Embryonic facial prominence (tissue), 1 donor: ENCODE results near the gene HP1BP3.

Experiments
- DNase-seq: peaks from one replicate; pipeline ENCODE4 v3.0.0-alpha.2; 2016; ENCODE audit errors: extremely low spot score

HP1BP3 gene

DNA sequence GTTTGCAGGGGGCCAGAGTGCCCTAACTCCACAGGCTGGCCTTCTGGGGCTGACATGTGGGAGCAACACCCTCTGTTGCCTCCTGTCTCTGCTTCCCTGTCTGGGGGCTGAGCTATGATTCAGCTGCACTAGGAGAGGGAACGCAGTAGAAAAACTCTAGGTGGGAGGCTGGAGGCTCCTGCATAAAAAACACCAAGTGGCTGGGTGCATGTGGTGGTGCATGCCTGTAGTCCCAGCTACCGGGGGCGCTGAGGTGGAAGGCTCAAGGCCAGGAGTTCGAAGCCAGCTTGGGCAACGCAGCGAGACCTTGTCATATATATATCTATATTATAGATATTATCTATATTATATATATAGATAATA lies 74.9 kb downstream of the HP1BP3 start:
- DNase-seq: no peak

DNA sequence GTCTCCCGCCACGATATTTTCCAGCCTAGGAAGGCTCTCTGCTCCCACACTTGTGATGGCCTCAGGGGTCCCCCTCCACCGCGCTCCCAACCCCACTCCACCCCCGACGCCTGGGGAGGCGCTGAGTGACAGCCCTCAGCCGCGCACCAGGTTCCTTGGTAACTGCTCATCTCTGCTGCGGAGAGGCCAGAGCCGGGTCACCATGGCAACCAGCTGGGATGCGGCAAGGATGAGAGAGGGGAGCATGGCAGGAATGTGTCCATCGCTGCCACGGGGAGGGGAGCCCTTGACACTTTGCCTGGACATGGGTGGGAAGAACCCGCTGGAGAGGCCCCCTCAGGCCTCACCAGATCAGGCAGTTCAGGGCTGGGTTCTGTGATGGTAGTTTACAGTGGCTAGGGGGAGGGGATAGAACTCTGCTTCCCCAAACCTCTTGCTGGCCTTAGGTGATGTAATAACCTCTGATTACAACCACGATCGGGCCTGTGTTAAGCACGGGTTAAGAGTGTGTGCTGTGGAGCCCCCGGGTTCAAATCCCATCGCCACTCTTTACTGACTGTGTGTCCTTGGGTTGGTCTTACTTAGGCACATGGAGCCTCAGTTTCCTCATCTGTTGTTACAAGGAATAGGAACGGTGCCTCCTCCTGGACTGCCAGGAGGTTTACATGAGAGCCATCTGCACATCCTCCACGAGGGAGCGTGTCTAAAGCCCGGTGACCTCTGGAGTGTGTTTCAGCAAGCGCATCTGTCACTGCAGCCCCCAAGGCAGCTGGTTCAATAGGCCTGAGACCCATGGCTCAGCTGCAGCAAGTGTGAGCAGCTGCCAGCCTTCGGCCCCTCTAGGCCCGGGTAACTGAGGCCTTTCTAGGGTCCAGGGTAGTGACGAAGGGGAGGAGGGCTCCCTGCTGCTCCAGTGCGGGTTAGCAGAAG lies 75.6 kb downstream of the HP1BP3 start:
- DNase-seq: no peak

DNA sequence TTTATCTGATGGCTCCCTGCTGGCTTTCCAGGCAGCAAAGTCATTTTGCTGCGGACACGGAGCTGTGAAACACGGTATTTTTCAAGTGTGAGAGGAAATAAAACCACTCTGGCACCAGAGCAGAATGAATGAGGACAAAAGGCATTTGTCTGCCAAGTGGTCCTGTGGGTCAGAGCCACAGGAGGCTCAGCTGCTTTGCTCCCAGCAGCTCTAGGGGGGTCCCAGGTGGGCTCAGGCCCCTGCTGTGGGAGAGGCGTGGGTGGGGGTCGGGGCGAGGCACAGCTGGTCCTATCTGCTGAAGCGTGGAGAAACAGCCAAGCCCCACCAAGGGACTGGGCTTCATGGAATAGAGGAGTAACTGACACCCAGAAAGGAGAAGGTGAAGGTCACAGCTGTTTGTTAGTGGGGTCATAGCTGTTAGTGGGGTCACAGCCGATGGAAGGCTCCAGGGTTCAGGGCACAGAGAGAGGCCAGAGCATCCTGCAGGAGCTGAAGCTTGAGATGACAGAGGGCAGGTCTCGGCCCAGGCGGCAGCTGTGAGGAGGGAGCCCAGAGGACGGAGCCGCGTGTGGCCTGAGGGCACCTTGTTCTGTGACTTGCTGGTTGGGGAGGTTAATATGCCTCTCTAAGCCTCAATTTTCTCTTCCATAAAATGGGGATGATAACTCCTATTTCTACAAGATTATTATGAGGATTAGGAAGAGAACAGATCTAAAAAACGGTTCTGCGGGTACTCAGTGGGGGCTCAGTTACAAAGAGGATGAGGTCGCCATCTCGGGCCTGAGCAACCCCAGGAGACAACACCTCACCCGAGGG lies 76.4 kb downstream of the HP1BP3 start:
- DNase-seq: no peak

DNA sequence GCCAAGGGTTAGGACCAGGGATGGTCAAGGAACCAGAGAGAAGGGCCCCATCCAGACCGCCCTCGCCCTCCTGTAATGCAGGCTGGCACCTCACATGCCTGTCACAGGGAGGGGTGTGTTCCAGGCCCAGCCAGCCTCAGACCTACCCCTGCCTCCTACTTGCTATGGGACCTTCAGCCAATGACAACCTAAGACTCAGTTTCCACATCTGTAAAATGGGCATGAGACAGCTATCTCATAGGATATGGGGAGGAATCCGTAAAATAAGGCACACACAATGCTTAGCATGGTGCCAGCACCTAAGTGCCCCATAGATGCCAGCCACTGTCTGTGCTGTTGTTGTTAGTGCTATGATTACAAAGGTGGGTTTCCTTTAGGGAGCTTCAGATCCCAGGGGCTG lies 77.2 kb downstream of the HP1BP3 start:
- no peak for DNase-seq

DNA sequence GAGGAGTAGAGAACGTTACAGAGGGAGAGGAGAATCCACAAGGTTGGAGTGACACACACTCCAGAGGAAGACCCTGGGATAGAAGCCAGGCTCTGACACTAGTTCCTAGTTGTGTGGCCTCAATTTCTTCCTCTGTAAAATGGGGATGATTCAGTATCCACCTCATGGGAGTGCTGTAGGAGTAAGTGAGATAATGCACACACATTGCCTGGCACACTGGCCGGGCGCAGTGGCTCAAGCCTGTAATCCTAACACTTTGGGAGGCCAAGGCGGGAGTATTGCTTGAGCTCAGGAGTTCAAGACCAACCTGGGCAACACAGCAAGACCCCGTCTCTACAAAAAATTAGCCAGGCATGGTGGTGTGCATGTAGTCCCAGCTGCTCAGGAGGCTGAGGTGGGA lies 78.2 kb downstream of the HP1BP3 start:
- DNase-seq: no peak

DNA sequence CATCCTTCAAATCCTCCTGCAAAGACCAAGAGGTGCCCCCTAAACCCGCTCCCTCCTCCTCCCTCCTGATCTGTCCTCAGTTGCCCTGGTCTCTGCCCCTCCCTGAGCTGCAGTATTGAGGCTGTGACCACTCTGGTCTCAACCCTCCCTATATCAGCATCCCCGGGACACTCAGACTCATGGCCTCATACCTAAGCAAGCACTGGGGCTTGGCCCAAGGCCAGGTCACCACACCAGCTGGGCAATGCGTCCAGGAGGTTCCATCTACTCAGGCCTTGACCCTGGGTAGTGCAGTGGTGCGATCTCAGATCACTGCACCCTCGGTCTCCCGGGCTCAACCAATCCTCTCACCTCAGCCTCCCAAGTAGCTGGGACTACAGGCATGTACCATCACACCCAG lies 79.0 kb downstream of the HP1BP3 start:
- DNase-seq: no peak

DNA sequence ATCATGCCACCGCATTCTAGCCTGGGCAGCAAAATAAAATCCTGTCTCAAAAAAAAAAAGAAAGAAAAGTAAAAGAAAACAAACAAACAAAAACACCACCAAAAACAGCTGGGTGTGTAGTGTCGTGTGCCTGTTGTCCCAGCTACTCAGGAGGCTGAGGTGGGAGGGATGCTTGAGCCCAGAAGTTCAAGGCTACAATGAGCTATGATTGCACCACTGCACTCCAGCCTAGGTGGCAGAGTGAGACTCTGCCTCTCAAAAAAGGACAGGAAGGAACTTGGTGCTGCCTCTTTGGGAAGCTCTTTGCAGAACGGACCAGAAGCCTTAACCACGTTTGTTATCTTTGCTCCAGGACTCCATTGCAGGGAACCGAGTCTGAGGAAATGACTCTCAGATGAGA lies 80.3 kb downstream of the HP1BP3 start:
- DNase-seq: no peak

DNA sequence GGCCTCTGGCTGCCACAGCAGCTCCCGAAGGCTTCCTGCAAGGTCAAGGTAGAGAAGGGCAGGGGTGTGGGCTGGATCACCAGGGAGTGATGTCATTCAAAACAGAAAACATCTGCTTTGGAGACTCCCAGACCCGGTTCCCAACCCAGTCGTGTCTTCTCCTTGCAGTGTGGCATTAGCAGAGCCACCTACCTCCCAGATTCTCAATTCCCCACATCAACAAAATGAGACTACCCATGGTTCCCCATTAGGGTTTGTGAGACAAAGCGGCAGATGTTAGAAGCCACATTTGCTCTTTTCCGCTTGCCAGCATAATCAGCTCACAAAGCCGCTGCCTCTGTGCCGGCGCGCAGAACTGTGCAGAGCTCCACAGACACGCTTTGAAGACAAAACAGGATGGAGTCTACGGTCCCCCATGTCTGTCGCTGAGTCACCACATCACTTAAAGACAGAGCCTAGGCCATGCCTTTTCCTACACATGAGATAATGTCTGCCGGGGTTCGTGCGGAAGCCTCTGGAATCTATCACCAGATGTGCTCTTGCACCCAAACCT lies 81.8 kb downstream of the HP1BP3 start:
- DNase-seq: no peak

DNA sequence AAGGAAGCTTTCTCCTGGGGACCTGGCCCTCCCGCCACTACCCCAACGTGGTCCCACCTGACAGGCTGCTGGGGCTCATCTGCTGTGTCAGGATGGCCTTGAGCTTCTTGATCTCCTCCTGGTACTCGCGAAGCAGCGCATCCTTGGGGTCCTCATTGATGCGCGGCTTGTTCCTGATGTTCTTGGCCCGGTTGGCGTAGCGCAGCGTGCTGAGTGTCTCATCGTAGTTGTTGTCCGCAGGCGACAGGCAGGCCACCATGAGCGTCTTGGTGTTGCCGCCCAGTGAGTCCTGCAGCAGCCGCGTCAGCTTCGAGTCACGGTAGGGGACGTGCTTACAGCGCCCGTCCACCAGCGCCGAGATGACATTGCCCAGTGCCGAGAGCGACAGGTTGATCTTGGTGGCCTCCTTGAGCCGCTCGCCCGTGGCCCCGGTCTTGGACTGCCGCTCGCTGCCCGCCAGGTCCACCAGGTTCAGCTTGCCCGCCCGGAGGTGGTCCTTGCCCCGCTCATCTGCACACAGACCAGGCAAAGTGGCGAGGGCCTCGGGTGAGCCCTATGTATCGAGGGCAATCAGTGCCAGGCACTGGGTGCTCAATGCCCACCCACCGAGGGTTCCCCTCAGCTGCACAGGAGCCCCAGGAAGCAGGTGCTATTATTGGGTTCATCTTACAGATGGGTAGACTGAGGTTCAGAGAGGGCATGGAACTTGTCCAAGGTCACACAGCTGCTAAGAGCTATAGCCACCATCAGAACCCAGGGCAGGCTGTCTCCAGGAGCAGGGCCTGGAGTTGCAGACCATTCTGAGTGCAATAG lies 82.5 kb downstream of the HP1BP3 start:
- DNase-seq: no peak

DNA sequence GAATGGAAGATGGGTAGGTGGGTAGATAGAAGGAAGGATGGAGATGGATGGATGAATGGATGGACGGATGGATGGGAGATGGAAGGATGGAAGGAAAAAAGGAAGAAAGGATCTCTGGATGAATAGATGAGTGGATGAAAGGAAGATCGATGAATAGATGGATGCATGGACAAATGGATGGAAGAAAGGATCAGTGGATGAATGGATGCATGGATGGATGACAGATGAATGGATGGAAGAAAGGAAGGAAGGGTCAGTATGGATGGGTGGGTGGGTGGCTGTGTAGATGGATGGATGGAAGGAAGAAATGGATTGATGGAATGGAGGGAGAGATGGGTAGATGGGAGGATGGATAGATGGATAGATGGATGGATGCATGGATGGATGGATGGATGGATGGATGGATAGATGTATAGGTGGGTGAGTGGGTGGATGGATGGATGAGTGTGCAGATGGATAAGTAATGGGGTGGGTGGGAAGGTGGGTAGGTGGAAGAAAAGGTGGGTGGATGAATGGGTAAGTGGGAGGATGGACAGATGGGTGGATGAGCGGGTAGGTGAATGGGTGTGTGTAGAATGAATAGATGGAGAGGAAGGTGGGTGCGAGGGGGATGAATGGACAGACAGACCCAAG lies 83.9 kb downstream of the HP1BP3 start:
- no peak for DNase-seq

DNA sequence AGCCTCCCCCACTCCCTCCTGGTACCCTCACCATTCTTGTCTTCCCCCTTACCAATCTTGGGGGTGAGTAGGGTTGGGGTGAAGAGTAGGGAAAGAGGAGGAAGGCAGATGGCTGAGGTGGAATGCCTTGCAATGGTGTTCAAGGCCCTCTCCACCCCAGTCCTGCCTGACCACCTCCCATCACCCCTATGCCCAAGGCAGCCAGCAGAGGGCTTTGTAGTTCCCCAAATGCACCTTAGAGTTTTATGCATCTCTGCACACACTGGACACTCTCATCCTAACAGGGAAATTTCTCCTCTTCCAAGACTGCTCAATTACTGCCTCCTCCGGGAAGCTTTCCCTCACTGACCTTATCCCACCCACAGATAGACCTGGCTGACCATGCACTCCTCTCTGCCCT lies 84.7 kb downstream of the HP1BP3 start:
- DNase-seq: no peak

DNA sequence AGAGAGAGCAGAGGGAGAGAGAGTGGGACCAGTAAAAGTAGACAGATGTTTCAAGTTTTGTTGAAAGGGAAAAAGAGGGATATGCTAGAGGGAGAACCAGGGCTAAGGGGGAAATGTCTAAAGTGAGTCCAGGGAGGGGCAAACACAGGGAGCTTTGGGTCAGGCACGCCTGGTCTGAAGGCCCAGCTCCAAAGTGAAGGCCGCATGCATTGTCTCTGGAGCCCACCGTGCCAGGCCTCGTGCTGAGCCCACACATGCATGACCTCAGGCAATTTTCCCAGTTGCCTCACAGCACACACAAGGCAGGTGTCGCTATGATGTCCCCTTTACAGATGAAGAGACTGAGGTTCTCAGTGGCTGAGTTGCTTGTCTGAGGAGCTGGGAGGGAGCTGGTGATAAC lies 85.3 kb downstream of the HP1BP3 start:
- DNase-seq: no peak

DNA sequence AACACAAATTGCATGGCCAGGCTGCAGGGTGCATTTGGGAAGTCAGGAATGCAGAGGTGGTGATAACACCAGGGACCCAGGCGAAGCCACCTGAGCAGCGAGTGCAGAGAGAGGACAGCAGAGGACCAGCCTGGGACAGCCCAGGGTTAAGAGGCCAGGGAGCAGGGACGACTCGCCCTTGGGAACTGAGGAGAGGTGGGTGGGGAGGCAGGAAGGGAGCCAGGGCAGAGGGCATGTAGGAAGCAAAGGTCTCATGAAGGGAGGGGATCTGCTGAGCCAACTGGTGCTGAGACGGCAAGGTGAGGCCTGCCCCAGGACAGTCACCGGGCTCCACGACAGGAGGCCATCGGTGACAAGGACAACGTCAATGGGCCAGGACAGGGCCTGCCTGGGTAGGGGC lies 85.7 kb downstream of the HP1BP3 start:
- DNase-seq: no peak

DNA sequence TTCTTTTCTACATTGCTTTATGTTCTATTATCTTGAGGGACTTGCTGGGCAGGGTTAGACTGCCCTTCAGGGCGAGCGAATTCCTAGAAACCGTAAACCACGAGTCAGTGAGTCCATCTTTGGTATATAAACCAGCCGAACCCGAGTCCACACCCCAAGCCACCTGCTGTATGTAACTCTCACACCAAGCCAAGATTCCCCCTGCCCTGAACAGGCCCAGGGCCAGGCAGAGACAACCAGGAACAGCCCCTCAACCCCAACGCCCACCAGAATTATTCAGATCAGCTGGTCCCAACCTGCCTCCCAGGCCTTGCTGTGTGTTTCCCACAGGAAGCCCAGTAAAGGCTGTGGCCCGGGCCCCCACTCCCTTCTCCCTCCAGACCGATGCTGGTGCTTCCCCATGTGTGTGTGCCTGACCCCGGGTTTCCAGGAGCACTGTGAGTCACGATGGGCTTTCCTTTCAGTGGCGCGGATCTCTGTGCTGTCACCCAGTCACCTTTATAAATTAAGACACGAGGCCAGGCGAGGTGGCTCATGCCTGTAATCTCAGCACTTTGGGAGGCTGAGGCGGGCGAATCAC lies 86.4 kb downstream of the HP1BP3 start:
- DNase-seq: no peak

DNA sequence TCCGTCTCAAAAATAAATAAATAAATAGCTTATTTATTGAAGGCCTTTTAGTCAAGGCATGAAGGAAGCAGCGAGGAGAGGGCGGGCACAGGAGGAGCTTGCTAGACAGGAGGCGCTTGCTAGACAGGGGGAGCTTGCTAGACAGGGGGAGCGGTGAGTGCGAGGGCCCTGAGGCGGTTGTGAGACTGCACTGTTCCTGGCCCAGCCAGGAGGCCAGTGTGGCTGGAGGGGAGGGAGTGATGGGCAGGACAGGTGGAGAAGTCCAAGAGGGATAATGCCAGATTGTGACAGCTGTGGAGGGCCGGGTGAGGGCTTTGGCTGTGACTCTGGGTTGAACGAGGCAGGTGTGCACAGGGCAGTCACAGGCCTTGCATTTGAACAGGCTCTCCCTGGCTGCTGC lies 87.5 kb downstream of the HP1BP3 start:
- no peak for DNase-seq

DNA sequence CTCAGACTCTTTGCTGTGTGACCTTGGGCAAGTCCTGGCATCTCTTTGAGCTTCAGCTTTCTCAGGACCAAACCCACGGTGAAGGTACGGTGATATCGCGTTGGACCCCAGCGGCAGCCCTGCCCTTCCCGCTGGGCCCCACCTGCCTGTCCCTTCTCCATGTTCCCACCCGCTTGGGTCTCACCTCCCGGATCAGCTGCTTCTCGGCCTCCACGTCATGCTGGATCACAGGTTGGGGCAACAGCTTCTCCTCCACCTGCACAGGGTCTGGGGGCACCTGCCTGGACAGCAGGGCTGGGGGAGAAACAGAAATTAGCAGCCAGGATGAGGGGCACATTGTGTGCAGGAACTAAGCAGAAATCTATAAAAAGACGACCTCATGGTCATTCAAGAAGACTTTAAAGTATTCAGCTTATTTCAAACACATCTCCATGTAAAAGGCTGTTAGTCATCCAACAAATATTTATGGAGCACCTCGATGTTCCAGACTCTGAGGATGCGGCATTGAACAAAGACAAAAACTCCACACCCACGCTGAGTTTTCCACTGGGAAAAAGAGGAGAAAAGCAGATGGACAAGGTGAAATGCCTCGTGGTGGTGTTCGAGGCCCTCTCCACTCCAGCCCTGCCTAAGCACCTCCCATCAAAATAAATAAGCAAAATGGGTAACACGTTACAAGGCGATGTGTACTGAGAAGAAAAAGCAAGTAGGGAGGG lies 88.8 kb downstream of the HP1BP3 start:
- DNase-seq: no peak

DNA sequence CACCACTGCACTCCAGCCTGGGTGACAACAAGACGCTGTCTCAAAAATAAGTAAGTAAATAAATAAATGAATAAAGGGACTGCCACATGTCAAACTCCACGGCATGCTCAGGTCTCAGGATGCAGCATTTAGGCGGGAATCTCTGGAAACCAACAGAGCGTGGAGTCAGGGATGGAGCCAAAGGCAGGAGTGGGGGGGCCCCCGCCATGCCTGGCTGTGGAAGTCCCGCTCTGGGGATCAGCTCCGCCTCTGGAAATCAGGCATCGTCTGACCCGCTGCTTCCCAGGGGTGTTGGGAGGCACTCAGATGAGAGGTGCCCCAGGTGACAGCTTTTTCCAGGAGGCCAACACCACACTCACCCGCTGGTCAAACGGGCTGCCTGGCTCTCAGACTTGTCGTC lies 89.5 kb downstream of the HP1BP3 start:
- no peak for DNase-seq

DNA sequence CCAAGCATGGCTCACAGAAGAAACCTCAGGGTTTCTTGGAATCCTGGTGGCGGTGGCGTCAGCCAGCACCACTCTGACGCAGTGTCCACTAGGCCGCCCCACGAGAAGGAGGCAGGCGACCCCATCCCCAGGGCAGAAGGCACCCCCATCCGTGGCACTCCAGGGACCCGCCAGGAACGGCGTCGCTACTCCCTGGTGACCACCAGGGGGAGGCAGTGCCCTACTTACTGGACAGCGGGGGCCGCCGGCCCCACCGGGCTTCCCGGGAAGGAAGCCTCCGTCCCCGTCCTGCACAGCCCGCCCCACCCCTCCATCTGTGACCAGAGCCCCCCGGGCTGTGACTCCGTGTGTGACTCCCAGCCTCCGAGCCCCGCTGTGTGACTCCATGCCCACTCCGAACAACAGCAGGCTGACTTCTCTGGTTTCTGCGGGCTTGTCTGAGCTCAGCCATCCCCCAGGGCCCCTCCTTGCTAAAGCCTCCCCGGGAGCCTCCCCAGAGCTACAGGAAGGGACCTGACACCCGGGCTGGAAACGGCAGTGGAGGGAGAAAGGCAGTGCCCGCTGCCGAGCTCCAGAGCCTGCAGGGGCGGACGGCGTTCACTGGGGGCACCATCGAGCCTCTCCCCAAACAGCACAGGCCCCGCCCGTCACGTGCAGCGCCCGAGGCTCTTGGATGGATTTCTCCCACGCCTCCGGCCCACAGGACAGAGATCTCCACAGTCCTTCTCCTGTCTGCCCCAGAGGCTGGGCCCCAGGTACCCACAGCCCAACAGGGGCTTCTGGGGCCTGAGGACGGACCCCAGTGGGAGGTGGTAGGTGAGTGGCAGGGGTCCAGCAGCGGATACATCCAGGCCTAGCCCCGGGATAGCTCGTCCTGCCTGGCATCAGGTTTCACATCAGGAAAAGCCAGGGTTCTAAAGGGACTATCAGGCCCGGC lies 90.4 kb downstream of the HP1BP3 start:
- DNase-seq: peak; percentile 66

DNA sequence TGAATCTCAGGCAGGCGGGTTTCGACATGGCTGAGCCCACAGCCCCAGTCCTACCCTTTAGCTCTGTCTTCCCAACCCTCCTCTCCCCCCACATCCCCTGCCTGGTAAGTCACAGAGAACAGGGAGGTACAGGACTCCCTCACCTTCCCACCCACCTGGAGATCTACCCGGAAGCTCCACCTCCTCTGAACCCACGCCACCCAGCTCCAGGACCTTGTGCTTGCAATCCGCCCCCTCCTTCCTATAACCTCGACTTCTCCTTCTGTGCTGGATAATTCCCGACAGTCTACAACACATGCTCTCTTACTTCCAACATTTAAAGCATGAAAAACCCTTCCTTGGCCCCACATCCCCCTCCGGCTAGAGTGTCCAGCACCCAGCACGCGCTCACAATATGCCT lies 91.6 kb downstream of the HP1BP3 start:
- DNase-seq: no peak
